ENCODE data around the gene SERPINE1.
"Not testable (repeated sequence)": the region's sequence is repeated elsewhere in the genome, so short reads cannot be mapped to it uniquely, and the experiment has no call there.

SERPINE1 gene

DNA sequence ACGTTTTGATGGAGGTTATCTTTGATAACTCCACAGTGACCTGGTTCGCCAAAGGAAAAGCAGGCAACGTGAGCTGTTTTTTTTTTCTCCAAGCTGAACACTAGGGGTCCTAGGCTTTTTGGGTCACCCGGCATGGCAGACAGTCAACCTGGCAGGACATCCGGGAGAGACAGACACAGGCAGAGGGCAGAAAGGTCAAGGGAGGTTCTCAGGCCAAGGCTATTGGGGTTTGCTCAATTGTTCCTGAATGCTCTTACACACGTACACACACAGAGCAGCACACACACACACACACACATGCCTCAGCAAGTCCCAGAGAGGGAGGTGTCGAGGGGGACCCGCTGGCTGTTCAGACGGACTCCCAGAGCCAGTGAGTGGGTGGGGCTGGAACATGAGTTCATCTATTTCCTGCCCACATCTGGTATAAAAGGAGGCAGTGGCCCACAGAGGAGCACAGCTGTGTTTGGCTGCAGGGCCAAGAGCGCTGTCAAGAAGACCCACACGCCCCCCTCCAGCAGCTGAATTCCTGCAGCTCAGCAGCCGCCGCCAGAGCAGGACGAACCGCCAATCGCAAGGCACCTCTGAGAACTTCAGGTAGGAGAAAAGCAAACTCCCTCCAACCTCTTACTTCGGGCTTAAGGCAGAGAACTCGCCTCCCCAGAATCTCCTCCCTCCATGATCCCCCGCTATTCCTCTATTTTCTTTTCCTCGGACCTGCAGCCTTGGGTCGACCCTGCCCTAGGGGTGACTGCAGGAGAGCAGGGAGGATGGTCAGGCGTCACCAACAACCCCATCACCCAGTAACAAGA, at the start of gene SERPINE1:
TSS of gene SERPINE1 (plus strand) at position 454 of the 809 bp plus-strand sequence. CDS start 1,290 bp downstream, outside the sequence.
- DNase-seq: peak; percentile 100

DNA sequence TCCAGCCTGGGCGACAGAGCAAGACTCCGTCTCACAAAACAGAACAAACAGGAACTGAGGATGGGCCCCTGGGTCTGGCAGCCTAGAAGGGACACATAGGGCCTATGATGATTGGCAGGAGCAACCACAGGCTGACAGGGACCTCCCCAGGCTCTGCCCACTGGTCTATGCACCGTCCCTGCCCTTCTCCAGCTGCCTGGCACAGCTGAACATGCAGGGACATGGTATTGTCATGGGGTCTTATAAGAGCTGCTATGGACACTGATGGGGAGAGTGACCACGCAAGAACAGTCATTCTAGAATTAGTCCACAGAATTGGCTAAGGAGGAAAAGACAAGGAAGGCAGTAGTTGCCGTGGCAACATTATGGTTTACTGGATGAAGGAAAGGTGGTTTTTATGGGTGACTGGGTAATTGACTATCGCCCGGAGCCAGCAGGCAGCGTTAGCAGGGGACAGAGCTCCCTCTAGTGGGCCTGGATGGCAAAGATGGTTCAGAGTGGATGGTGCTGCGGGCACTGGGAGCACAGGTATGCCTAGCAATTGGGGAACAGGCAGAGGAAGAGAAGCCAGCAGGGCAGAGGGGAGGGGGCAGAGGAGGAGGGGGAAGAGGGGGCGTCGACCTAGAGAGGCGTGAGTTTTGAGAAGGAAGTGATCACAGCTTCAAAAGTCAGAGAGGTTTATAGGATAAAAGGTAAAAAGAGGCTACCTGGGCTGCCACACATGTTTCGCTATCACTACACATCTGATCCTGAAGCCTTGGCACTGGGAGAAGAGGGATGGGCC, 49.4 kb upstream of the SERPINE1 start:
- peak; percentile 58 for DNase-seq

DNA sequence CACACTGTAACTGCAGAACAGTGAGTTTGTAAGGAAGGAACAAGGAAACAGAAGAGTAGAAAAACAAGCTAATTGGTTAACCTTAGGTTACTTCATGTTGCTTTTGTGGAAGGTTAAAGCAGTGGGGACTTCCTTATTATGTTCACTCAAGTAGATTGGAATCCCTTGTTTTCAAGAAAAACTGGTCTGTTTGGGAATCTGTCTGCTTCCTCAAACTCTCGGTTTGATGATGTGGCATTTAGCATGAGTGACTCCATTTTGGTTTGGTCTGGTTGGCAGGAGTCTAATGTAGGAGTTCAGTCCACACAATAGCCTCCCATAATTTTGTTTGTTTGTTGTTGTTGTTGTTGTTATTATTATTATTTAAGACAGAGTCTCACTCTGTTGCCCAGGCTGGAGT, 45.5 kb upstream of the SERPINE1 start:
- no peak for DNase-seq

DNA sequence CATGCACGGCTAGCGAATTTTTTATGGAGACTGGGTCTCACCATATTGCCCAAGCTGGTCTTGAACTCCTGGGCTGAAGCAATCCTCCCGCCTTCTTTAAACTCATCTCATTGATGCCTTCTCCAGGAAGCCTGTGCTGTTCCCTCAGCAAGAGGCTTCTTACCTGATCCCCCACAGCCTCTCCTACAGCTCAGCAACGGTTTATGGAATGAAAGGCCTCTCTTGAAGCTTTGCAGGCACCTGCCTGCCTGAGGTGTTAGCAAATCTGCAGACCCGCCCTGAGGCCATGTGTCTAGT, 42.1 kb upstream of the SERPINE1 start:
- no peak for DNase-seq

DNA sequence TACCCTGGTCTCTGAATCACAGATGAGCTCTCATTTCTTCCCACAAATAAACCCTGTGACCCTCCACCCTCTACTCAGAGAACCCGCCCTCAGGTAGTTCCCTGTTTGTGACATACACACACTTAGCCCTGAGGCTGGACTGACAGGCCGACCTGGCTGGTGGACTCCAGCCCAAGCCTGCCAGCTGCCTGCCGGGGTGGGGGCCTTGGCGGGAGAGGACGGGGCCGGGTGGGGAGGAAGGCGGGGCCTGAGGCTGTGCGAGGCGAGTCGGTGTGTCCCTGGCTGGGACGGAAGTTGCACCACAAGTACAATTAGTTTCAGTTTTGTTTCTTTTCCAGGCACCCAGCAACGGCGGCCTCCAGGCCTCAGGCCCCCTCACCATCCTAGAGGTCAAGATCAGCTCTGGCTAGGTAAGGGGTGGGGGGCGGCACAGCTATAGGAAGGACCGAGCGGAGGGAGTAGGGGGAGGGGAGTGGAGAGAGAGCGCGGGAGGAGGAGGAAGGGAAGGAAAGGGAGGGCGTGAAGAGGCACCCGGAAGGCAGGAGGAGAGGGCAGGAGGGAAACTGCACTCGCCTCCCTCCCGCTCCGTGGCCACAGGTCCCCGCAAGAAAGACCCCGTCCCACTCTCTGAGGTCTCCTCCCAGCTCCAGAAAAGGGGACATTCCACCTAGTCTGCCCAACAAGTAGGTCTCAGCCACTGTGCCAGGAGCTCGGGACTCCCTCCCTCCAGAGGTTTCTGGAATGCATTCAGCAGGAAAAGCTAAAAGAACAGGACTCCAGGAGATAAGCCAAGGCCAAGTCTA, 41.5 kb upstream of the SERPINE1 start, which contains the start of gene TRIM56:
TSS of gene TRIM56 (plus strand) at position 320 of the 803 bp plus-strand sequence. CDS start 1,832 bp downstream, outside the sequence.
- peak; percentile 74 for DNase-seq

DNA sequence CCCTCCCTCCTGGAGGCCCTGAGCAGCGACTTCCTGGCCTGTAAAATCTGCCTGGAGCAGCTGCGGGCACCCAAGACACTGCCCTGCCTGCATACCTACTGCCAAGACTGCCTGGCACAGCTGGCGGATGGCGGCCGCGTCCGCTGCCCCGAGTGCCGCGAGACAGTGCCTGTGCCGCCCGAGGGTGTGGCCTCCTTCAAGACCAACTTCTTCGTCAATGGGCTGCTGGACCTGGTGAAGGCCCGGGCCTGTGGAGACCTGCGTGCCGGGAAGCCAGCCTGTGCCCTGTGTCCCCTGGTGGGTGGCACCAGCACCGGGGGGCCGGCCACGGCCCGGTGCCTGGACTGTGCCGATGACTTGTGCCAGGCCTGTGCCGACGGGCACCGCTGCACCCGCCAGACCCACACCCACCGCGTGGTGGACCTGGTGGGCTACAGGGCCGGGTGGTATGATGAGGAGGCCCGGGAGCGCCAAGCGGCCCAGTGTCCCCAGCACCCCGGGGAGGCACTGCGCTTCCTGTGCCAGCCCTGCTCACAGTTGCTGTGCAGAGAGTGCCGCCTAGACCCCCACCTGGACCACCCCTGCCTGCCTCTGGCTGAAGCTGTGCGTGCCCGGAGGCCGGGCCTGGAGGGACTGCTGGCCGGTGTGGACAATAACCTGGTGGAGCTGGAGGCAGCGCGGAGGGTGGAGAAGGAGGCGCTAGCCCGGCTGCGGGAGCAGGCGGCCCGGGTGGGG, 39.4 kb upstream of the SERPINE1 start:
- DNase-seq: no peak

DNA sequence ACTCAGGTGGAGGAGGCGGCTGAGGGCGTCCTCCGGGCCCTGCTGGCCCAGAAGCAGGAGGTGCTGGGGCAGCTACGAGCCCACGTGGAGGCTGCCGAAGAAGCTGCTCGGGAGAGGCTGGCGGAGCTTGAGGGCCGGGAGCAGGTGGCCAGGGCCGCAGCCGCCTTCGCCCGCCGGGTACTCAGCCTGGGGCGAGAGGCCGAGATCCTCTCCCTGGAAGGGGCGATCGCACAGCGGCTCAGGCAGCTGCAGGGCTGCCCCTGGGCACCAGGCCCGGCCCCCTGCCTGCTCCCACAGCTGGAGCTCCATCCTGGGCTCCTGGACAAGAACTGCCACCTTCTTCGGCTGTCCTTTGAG, 38.9 kb upstream of the SERPINE1 start:
- no peak for DNase-seq

DNA sequence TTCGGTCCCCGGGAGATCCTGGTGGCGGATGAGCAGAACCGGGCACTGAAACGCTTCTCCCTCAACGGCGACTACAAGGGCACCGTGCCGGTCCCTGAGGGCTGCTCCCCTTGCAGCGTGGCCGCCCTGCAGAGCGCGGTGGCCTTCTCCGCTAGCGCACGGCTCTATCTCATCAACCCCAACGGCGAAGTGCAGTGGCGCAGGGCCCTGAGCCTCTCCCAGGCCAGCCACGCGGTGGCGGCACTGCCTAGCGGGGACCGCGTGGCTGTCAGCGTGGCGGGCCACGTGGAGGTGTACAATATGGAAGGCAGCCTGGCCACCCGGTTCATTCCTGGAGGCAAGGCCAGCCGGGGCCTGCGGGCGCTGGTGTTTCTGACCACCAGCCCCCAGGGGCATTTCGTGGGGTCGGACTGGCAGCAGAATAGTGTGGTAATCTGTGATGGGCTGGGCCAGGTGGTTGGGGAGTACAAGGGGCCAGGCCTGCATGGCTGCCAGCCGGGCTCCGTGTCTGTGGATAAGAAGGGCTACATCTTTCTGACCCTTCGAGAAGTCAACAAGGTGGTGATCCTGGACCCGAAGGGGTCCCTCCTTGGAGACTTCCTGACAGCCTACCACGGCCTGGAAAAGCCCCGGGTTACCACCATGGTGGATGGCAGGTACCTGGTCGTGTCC, 37.9 kb upstream of the SERPINE1 start:
- no peak for DNase-seq

DNA sequence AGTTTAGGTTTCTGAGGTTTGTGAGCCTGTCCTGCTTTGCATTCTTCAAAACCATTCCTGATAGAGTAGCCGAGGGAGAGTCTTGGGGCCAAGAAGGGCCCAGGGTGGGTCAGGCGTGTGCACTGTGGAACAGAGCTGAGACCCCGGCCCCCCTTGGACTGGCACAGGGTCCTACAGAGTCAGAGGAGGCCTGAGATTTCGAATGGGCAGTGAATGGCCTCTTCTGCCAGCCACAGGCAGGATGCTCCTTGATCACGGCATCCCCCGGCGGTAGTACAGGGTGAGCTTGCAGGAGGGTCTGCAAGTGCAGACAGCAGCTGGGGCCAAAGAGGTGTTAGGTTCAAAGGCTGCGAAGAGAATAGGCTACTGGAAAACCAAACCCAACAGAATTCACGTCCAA, 37.0 kb upstream of the SERPINE1 start:
- DNase-seq: no peak

DNA sequence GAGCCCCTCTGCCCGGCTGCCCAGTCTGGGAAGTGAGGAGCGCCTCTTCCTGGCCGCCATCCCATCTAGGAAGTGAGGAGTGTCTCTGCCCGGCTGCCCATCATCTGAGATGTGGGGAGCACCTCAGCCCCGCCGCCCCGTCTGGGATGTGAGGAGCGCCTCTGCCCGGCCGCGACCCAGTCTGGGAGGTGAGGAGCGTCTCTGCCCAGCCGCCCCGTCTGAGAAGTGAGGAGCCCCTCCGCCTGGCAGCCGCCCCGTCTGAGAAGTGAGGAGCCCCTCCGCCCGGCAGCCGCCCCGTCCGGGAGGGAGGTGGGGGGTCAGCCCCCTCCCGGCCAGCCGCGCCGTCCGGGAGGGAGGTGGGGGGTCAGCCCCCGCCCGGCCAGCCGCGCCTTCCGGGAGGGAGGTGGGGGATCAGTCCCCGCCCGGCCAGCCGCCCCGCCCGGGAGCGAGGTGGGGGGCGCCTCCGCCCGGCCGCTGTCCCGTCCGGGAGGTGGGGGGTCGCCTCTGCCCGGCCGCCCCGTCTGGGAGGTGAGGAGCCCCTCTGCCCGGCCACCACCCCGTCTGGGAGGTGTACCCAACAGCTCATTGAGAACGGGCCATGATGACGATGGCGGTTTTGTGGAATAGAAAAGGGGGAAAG, 34.5 kb upstream of the SERPINE1 start:
- not testable (repeated sequence) for DNase-seq

DNA sequence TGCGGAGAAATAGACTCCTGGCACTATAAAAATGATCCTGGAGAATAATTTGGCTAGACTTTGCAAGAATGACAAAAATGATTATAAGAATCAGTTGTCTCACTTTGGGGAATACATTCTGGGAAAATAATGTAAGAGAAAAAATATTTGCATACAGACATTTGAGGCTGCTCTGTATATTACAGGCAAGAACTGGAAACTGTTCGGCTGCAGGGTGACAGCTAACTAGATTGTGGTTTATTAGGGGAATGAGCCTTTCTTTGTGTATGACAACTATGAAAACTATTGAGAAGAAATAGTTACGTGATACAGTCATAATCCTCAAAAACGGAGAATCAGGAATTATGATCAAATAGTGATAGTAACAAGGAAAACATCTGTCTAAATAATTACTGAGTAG, 33.0 kb upstream of the SERPINE1 start:
- peak; percentile 92 for DNase-seq

DNA sequence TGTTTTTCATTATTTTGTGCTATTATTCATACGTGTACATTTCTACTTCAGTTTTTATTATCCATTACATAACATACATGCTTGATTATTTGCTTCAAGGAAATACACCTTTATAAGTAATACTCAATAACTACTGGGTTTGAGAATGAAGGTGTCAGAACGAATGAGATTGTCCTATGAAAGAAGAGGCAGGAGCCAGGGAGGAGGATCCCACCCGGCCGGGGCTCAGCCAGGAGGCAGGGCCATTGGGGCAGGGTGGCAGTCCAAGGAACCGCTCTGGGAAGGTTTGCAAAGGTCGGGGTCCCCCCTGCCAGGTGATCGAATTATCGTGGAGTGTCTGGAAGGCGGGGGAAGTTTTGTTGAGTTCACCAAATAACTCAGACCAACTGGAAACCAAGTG, 32.5 kb upstream of the SERPINE1 start:
- no peak for DNase-seq

DNA sequence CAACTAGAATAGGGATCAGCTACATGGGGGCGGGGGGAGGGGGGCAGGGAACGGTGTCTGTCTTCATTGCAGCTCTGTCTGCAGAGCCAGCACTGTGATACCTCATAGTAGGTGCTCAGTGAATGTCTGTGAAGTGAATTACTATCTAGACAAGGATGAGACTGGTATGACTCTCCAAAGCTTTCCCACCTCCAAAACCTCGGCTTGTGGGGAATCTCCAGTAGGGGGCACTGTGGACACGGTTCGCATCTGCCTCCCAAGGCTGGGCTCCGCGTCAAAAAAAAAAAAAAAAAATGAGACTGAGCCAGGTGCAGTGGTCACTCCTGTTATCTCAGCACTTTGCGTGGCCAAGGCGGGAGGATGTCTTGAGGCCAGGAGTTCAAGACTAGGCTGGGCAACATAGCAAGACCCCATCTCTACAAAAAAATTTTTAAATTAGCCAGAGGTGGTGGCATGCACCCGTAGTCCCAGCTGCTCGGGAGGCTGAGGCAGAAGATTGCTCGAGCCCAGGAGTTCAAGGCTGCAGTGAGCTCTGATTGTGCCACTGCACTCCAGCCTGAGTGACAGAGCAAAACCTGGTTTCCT, 32.0 kb upstream of the SERPINE1 start:
- DNase-seq: peak; percentile 68

DNA sequence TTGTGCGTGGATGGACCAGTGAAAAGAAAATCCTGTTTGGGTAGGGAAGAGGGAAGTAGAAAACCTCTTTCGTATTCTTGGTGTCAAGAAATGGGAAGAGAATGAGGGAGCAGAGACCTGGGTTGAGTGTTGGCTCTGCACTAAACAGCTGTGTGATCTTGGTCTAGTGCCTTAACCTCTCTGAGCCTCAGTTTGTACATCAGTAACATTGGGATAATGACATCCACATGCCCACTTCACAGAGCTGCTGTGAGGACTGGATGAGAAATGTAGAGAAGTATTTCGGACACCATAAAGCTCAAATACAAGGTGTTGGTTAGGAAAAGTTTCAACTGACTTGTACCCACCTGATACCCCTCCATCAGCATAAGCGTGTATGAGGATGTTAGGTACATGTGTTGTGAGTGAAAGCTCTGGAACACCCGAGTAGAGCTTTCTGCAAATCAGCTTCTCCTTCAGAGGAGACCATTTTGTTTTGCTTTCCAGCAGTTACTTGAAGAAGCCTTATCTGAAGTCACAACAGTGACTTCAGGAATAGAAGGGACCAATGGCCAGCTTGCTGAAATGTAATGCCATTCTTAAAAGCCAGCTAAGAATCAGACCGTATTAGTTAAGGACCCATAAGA, 30.5 kb upstream of the SERPINE1 start:
- no peak for DNase-seq

DNA sequence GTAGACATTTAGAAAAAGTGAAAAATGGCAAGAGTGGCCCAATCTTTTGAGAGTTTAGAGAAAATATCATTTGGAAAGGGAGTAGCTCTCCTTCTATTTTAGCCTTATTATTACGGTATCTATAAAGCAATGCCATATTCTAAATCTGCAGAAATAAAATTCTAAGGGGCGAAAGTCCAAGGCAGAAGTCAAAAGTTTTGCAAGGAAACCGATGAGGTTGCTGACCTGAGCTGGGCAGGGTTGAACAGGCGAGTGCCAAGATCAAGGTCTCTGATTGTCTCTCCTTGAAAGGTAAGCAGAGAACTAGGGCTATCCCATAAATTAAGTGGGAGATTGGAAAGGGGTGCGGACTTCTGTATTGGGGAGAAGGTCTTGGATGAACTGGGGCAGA, 30.0 kb upstream of the SERPINE1 start:
- DNase-seq: no peak

DNA sequence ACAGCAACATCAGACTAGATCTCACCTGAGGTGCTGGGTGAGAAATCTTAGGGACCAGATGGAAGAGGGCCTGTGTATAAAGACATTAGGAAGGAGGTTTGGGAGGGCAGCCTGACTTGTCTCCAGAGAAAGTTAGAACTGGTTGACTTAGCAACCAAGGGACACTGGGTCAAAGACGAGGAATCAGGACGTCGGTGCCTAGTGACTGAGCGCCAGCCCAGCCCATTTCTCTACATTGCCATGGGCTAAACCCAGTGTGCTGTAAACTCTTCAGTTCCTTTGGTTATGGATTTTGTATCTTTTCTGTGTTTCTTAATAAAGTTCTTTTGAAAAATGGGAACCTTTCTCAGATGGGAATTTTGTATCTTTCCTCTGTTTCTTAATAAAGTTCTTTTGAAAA, 29.3 kb upstream of the SERPINE1 start:
- no peak for DNase-seq

DNA sequence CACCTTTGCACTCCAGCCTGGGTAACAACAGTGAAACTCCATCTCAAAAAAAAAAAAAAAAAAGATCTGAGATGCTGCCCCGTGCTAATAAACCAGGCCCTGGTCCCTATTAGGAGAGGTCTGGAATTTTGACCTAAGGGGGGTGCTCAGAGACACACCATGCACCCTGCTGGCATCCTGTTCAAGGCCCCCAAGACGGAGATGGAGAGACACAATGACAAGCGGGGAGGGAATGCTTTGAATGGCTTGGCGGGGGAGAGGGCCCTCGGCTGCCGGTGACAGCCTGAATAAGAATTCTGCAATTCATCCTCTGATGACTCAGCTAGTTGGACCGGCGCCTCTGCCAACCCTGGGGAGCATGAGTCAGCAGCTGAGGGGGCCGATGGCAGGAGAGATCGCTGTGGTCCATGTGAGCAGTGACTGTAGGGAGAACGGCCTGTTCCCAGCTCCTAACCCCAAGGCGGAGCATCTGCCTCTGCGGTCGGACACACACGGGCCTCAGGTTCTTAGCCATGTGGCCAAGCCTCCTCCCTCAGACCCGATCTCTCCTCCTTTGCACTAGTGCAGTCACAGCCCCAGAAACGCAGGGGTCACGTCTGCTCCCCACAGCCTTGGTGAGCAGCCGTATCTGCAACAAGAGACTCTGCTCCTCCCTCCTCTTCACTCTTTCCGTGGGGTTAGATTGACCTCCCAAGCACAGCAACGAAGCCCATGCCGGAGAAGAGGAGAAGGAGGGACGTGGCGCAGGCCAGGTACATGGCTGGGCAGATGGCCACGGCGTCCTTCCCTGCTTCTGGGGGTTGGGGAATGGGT, 26.7 kb upstream of the SERPINE1 start:
- DNase-seq: peak; percentile 100

DNA sequence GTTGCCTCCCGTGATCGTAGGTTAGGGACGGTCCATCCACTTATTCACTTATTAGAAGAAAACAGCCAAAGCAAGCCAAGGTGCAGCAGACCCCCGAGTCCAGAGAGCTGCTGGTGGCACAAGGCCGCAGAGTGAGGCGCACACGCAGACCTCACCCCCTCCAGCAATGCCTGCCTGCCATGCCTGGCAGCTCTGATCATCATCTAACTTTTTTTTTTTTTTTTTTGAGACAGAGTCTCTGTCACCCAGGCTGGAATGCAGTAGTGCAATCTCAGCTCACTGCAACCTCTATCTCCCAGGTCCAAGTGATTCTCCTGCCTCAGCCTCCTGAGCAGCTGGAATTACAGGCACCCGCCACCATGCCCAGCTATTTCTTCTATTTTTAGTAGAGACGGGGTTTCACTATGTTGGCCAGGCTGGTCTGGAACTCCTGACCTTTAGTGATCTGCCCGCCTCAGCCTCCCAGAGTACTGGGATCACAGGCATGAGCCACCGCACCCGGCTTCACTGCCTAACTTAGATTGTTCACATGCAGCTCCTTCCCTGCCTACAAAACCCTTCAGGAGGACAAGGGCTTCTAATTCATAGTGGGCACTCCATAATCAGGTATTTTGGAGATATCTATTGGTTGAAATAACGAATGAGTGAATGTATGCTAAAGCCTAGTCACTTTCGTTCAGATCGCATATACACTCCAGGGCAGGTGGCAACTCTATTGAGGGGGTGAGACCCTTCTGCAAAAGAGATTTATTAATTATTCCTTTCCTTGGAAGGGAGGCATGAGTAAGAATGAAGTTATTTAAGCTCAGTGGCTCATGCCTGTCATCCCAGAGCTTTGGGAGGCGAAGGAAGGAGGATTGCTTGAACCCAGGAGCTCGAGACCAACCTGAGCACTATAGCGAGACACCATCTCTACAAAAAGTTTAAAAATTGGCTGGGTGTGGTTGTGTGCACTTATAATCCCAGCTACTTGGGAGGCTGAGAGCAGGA, 25.8 kb upstream of the SERPINE1 start:
- no peak for DNase-seq

DNA sequence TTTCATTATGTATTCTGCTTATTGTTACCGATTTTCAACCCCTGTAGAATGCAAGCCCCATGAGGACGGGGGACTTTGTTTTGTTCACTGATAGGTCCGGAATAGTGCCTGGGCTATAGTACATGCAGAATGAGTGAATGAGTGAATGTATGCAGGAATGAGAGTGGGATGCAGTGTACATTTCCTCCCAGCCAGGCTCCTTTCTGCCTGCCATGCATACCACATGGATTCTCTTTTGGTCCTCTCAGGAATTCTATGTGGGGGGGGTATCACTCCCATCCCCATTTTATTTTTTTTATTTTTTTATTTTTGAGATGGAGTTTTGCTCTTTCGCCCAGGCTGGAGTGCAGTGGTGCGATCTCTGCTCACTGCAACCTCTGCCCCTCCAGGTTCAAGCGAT, 24.9 kb upstream of the SERPINE1 start:
- DNase-seq: no peak
